GM21447 (cell line): Measurements from ENCODE around the gene MED27.

Experiments used
- ATAC-seq: cut with Tn5 transposase; IDR thresholded peaks from one replicate; pipeline ENCODE4 v1.9.1; 2021; ENCODE audit not compliant: unreplicated experiment

MED27 gene

GRCh38 chr9:131823701-131824146 is 255.9 kb downstream of the MED27 start:
- no peak for ATAC-seq

GRCh38 chr9:131818089-131818488 is 261.6 kb downstream of the MED27 start:
- no peak for ATAC-seq

GRCh38 chr9:131817627-131818026 is 262.0 kb downstream of the MED27 start:
- ATAC-seq = no peak

GRCh38 chr9:131817073-131817472 is 262.6 kb downstream of the MED27 start:
- ATAC-seq = no peak

- ATAC-seq = no peak
These were observed 263.4 kb downstream of the MED27 start for GRCh38 chr9:131815970-131816873.

GRCh38 chr9:131814707-131815106 is 265.0 kb downstream of the MED27 start:
- no peak for ATAC-seq

GRCh38 chr9:131813116-131813515 is 266.6 kb downstream of the MED27 start:
- no peak for ATAC-seq

GRCh38 chr9:131812116-131812790 is 267.4 kb downstream of the MED27 start:
- no peak for ATAC-seq

GRCh38 chr9:131811405-131811804 is 268.3 kb downstream of the MED27 start:
- no peak for ATAC-seq

GRCh38 chr9:131810351-131811170 is 269.1 kb downstream of the MED27 start:
- ATAC-seq = no peak
